ENCODE data around the gene EPHA7.

DNA sequence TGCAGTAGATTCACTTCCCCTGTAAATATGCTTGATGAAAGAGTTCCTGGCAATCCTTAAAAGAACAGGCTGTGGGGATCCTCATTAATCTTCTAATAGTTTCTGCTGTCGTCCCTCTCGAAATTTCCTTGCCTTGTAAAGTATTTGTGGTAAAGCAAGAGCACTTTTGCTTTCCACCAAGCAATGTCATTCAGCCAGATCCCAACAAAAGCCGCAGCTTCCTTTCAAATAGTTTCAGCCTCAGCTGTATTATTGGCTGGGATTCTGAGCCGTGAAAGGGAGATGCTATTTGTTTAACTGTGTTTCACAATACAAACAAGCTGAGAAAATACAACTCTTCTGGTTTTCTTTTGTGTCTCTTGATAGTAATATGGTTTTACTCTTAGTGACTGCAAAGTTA is 48.9 kb upstream of the EPHA7 start:
- TF ChIP-seq POLR2A (IDR thresholded peaks at IDR 0.05): no peak
- TF ChIP-seq, protein P1, sequence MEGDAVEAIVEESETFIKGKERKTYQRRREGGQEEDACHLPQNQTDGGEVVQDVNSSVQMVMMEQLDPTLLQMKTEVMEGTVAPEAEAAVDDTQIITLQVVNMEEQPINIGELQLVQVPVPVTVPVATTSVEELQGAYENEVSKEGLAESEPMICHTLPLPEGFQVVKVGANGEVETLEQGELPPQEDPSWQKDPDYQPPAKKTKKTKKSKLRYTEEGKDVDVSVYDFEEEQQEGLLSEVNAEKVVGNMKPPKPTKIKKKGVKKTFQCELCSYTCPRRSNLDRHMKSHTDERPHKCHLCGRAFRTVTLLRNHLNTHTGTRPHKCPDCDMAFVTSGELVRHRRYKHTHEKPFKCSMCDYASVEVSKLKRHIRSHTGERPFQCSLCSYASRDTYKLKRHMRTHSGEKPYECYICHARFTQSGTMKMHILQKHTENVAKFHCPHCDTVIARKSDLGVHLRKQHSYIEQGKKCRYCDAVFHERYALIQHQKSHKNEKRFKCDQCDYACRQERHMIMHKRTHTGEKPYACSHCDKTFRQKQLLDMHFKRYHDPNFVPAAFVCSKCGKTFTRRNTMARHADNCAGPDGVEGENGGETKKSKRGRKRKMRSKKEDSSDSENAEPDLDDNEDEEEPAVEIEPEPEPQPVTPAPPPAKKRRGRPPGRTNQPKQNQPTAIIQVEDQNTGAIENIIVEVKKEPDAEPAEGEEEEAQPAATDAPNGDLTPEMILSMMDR (IDR thresholded peaks at IDR 0.05): no peak
- TF ChIP-seq POLR2AphosphoS5 (IDR thresholded peaks at IDR 0.05): no peak
